Astrocyte (in vitro differentiated cells and primary cell): ENCODE results near the gene POFUT2. TPM values are rescaled to one million over a fixed set of nuclear protein-coding genes. Genes with fewer than 3 reads are reported as not detected.

ENCODE experiments used
- DNase-seq: peaks from one replicate; pipeline ENCODE4 v3.0.0-alpha.2; 2010; ENCODE audit warnings: low read depth
- FAIRE-seq: peaks from 2 replicates; lab custom pipeline; 2011; peaks lifted over from hg19 to GRCh38; lab: Jason Lieb, UNC
- H2AFZ ChIP-seq: 2 replicates; pipeline ENCODE4 v1.6.0; 2012; ENCODE audit warnings: low read depth, low read length, inconsistent platforms
- H3K27ac ChIP-seq: 2 replicates; pipeline ENCODE4 v1.5.1; 2011; ENCODE audit warnings: low read depth, low read length, inconsistent platforms
- H3K27me3 ChIP-seq: 2 replicates; pipeline ENCODE4 v1.6.0; 2011; ENCODE audit warnings: low read length, inconsistent platforms; ENCODE audit not compliant: insufficient read depth
- H3K36me3 ChIP-seq: 2 replicates; pipeline ENCODE4 v1.5.1; 2011; ENCODE audit warnings: low read length, inconsistent platforms; ENCODE audit not compliant: insufficient read depth
- H3K4me1 ChIP-seq: 2 replicates; pipeline ENCODE4 v1.5.1; 2011; ENCODE audit warnings: low read length, inconsistent platforms; ENCODE audit not compliant: insufficient read depth
- H3K4me2 ChIP-seq: 2 replicates; pipeline ENCODE4 v1.6.0; 2012; ENCODE audit warnings: low read length, inconsistent platforms
- H3K4me3 ChIP-seq: 2 replicates; pipeline ENCODE4 v1.5.1; 2011; ENCODE audit warnings: low read depth, mild to moderate bottlenecking, low read length, inconsistent platforms; ENCODE audit not compliant: insufficient read depth
- H3K79me2 ChIP-seq: 2 replicates; pipeline ENCODE4 v1.6.0; 2012; ENCODE audit warnings: mild to moderate bottlenecking, low read length, inconsistent platforms; ENCODE audit not compliant: insufficient read depth
- H3K9ac ChIP-seq: 2 replicates; pipeline ENCODE4 v1.6.0; 2012; ENCODE audit warnings: mild to moderate bottlenecking, low read length, inconsistent platforms
- H3K9me3 ChIP-seq: 2 replicates; pipeline ENCODE4 v1.5.1; 2012; ENCODE audit warnings: low read depth, mild to moderate bottlenecking, low read length, inconsistent platforms; ENCODE audit not compliant: insufficient read depth
- H4K20me1 ChIP-seq: 2 replicates; pipeline ENCODE4 v1.6.0; 2012; ENCODE audit warnings: low read length, inconsistent platforms; ENCODE audit not compliant: insufficient read depth
- H3K27ac Mint-ChIP-seq: one replicate; pipeline ENCODE4 v1.8.0; 2021; ENCODE audit warnings: mild to moderate bottlenecking, mixed read lengths; ENCODE audit not compliant: unreplicated experiment
- H3K27me3 Mint-ChIP-seq: one replicate; pipeline ENCODE4 v1.8.0; 2021; ENCODE audit warnings: low read depth, mixed read lengths; ENCODE audit not compliant: unreplicated experiment
- H3K36me3 Mint-ChIP-seq: one replicate; pipeline ENCODE4 v1.8.0; 2021; ENCODE audit warnings: low read depth, mixed read lengths; ENCODE audit not compliant: unreplicated experiment
- H3K4me1 Mint-ChIP-seq: one replicate; pipeline ENCODE4 v1.8.0; 2021; ENCODE audit warnings: low read depth, mixed read lengths; ENCODE audit not compliant: unreplicated experiment
- H3K4me3 Mint-ChIP-seq: one replicate; pipeline ENCODE4 v1.8.0; 2021; ENCODE audit warnings: mild to moderate bottlenecking, moderate library complexity, mixed read lengths; ENCODE audit not compliant: unreplicated experiment
- H3K9me3 Mint-ChIP-seq: one replicate; pipeline ENCODE4 v1.8.0; 2021; ENCODE audit warnings: mild to moderate bottlenecking, mixed read lengths; ENCODE audit not compliant: unreplicated experiment
- CTCF ChIP-seq: IDR thresholded peaks from 2 replicates; pipeline ENCODE4 v1.5.1; 2011; ENCODE audit warnings: low read depth, mild to moderate bottlenecking, inconsistent platforms, low read length, moderate library complexity; ENCODE audit not compliant: insufficient read depth
- EZH2 ChIP-seq: IDR thresholded peaks from 2 replicates; pipeline ENCODE4 v1.6.1; 2012; ENCODE audit warnings: mild to moderate bottlenecking, low read length, inconsistent platforms; ENCODE audit not compliant: insufficient read depth
- total RNA-seq: library from RNA; stranded (reverse); gene quantifications from 2 replicates; pipeline ENCODE4 v1.2.1, GENCODE V29; 2021

The POFUT2 gene
- total RNA-seq, 1 donor from 2014 or later: 109 TPM

- Mint-ChIP-seq H3K4me1 (no peaks in the 10 kb centered on the region), H3K4me3 (no peak overlapping the region), H3K27ac (peak overlapping the region; percentile 2), H3K36me3 (peaks cover 30% of the 10 kb centered on the region), H3K9me3 (no peaks in the 10 kb centered on the region), H3K27me3 (no peaks in the 10 kb centered on the region)
- peaks cover 12% of the 10 kb centered on the region for H3K36me3 ChIP-seq
- no peak for FAIRE-seq
- H3K4me2 ChIP-seq: no peak overlapping the region
- no peak overlapping the region for H2AFZ ChIP-seq
- no peak overlapping the region for H3K4me3 ChIP-seq
- H3K4me1 ChIP-seq: no peaks in the 10 kb centered on the region
- peaks cover 9% of the 10 kb centered on the region for H3K79me2 ChIP-seq
- no peaks in the 10 kb centered on the region for H3K27me3 ChIP-seq
- DNase-seq: no peak
- H3K27ac ChIP-seq: no peak overlapping the region
- H3K9ac ChIP-seq: no peak overlapping the region
- TF ChIP-seq CTCF (no peak), EZH2 (no peak)
- H3K9me3 ChIP-seq: no peaks in the 10 kb centered on the region
- H4K20me1 ChIP-seq: peaks cover 64% of the 10 kb centered on the region
Observed at GRCh38 chr21:45265721-45266517, 21.8 kb downstream of the POFUT2 start.

- no peaks in the 10 kb centered on the region for H3K9me3 ChIP-seq
- no peaks in the 10 kb centered on the region for H3K27me3 Mint-ChIP-seq
- no peak overlapping the region for H2AFZ ChIP-seq
- TF ChIP-seq CTCF: no peak
- TF ChIP-seq EZH2: no peak
- H3K27ac Mint-ChIP-seq: no peak overlapping the region
- H3K9me3 Mint-ChIP-seq: no peaks in the 10 kb centered on the region
- no peaks in the 10 kb centered on the region for H3K4me1 Mint-ChIP-seq
- peaks cover under 1% of the 10 kb centered on the region for H3K79me2 ChIP-seq
- FAIRE-seq (no peak), DNase-seq (no peak)
- no peaks in the 10 kb centered on the region for H3K27me3 ChIP-seq
- peaks cover 12% of the 10 kb centered on the region for H3K36me3 ChIP-seq
- H3K9ac ChIP-seq: no peak overlapping the region
- no peak overlapping the region for H3K4me3 ChIP-seq
- H4K20me1 ChIP-seq: peaks cover 60% of the 10 kb centered on the region
- H3K27ac ChIP-seq: no peak overlapping the region
- H3K4me1 ChIP-seq: no peaks in the 10 kb centered on the region
- peaks cover 34% of the 10 kb centered on the region for H3K36me3 Mint-ChIP-seq
- no peak overlapping the region for H3K4me3 Mint-ChIP-seq
- no peak overlapping the region for H3K4me2 ChIP-seq
Observed at GRCh38 chr21:45264912-45265515, 22.7 kb downstream of the POFUT2 start.
